NCI-H345 (cell line): ENCODE measurements around the gene BABAM2.

Experiments
- DNase-seq: peaks from one replicate; lab custom pipeline; 2025; lab: John Stamatoyannopoulos, UW

BABAM2 gene

DNA sequence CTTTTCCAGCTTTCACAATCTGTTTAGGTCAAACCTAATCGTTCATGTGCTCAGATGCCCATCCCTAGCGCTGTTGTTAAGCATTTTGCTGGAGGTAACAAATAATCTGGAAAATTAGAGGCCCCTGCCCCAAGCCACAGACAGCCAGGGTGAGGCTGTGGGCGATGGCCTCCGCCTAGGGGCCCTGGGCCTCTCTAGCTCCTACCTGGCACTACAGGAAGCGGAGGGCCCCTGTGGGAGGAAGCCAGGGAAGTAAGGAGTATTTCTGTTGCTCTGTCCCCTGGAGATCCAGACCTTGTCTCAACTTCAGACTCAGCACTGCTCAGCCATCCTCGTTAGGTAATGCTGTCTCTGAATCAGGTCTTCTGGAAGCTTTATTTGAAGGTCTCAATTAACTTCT lies 489.7 kb downstream of the BABAM2 start:
- DNase-seq, result no peak

DNA sequence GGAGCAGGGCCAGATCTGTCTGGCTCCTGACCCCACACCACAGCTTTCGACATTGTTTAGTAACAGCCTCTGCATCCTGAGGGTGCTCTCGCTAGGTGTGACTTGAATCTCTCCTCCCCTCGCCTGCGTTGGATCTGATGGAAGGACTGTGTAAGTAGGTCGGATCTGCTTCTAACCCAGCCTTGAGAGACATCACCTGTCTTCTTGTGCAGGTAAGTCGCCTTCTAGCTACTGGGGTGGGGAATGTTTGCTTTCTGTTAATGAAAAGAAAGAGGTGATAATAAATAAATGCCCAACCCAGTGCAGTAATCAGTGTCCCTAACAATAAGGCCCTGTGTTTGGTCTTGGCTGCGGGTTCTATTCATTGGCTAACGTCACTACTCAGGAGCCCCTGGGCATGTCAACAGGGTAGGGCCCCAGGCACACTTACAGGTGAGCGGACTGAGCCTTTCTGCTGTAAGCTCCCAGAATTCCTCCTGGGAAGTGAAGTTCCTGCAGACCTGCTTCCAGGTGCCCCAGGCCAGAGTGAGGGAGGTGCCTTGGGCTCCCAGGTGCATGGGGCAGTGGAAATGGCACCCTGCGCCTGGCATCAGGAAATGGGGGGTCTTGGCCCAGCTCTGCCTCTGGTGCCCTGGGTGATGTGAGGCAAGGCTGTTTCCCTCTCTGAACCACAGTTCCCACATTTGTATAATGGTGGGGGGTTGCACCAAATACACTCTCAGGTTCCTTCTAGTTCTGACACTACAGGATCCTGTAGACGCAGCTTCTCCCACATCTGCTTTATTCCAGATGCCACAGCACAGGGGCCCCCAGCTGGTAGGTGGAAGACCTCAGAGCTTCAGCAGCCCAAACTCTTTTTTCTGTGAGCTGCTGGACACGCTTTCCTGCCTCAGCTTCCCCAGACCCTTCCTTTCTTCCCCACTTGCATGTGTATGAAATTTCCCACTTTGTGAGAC lies 491.0 kb downstream of the BABAM2 start:
- no peak for DNase-seq

DNA sequence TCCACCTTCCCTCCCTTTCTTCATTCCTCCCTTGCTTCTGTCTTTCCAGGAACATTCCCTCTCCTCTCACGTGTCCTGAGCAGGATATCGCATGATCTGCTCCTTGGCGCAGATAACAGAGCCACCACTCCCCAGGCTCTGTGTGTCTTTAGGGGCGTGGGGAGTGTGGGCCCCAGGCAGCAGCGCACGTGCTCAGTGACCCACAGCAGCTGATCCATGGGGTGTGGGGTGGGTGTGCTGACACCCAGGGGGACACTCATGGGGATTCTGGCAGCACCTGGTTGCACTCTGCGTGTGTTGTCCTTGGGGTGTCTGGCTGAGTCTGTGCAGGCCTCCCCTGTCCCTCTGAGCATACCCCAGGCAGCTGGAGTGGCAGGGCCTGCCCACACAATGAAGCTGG lies 492.2 kb downstream of the BABAM2 start:
- DNase-seq, result no peak

DNA sequence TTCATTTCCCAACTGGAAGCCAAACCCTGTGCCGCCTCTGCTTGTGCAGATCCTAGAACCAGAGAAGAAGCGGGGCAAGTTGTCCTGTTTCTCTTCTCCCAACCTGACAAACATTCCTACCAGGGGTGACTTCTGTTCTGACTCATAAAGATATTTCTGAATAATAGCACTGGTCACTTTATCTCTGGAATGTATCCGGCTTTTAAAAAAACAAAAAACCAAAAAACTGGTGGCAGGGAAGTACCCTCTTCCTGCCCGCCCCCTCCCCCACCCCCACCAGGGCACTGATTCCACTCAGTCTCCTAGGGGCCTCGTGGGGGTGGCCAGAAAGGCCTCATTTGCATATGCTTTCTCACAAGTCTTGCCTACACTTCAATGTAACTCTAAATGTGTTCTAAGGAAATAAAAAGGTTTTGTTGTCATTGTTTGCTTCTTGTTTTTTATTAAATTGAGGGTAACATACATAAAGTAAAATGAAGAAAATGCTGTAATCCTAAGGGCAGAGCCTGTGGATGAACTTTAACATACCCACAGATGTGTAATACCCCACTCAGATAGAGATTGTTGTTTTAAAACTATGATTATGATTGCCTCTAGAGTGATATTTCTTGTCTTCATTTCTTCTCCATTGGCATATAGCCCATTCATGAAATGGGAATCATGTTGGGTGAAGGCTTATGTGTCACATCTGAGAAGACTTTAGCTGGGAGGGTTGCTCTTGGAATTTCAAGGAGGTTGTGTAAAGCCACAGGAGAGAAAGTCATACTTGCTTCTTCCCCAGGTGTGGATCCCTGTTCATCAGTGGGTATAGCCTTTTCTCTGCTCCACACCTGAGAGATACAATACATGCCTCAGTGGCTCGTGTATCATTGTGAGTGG lies 496.8 kb downstream of the BABAM2 start:
- DNase-seq, result no peak
